OCI-LY7 (cell line): ENCODE data around the gene CCL27. TPM values are rescaled to one million over a fixed set of nuclear protein-coding genes. Genes with fewer than 3 reads are reported as not detected.

Experiments used
- BruUV-seq: library from RNA; stranded (reverse); fragments of 400-500 nt; replicated peaks from 2 replicates; lab custom pipeline; 2021; lab: Mats Ljungman, UMichigan
- CTCF ChIA-PET: fragments of 300-600 bp; sonication (Branson Sonifier 250); formaldehyde crosslinking; loops from one replicate; lab custom pipeline; 2022; ENCODE audit warnings: antibody characterized with exemption; ENCODE audit not compliant: unreplicated experiment; lab: Charles Lee
- POLR2A ChIA-PET: fragments of 300-600 bp; sonication (Branson Sonifier 250); formaldehyde crosslinking; loops from one replicate; lab custom pipeline; 2022; ENCODE audit warnings: antibody characterized with exemption; lab: Charles Lee
- DNase-seq: peaks from one replicate; pipeline ENCODE4 v3.0.0-alpha.2; 2015; ENCODE audit warnings: low spot score
- H2AFZ ChIP-seq: fragments of 200-600 bp; sonication (generic), shearing (Covaris generic); 2 replicates; pipeline ENCODE4 v1.6.1; 2014; ENCODE audit warnings: mild to moderate bottlenecking, antibody characterized with exemption, low read length, moderate library complexity
- H3K27ac ChIP-seq: fragments of 200-600 bp; sonication (generic); 2 replicates; pipeline ENCODE4 v1.5.1; 2014; ENCODE audit warnings: mixed run types, low read depth, mild to moderate bottlenecking, moderate library complexity, low read length, inconsistent platforms; ENCODE audit not compliant: poor library complexity, severe bottlenecking
- H3K36me3 ChIP-seq: fragments of 200-600 bp; sonication (generic); 2 replicates; pipeline ENCODE4 v1.6.1; 2014; ENCODE audit warnings: mild to moderate bottlenecking, antibody characterized with exemption, low read length, moderate library complexity, mixed read lengths; ENCODE audit not compliant: insufficient read depth
- H3K4me1 ChIP-seq: fragments of 200-600 bp; sonication (generic); 2 replicates; pipeline ENCODE4 v1.5.1; 2014; ENCODE audit warnings: mild to moderate bottlenecking, low read length; ENCODE audit not compliant: insufficient read depth, poor library complexity, severe bottlenecking
- H3K4me2 ChIP-seq: fragments of 200-600 bp; sonication (generic); 2 replicates; pipeline ENCODE4 v1.6.1; 2014; ENCODE audit warnings: mild to moderate bottlenecking, low read length
- H3K4me3 ChIP-seq: fragments of 200-600 bp; sonication (generic); 2 replicates; pipeline ENCODE4 v1.5.1; 2014; ENCODE audit warnings: mild to moderate bottlenecking, low read depth, low read length; ENCODE audit not compliant: poor library complexity, severe bottlenecking
- H3K79me2 ChIP-seq: fragments of 200-600 bp; sonication (generic); 2 replicates; pipeline ENCODE4 v1.6.1; 2016; ENCODE audit warnings: low read depth, mild to moderate bottlenecking, low read length, moderate library complexity, mixed read lengths; ENCODE audit not compliant: insufficient read depth
- H3K9me2 ChIP-seq: fragments of 200-600 bp; sonication (generic); 2 replicates; pipeline ENCODE4 v1.6.1; 2016; ENCODE audit warnings: mild to moderate bottlenecking, low read length, mixed read lengths; ENCODE audit not compliant: insufficient read depth
- H3K9me3 ChIP-seq: fragments of 200-600 bp; sonication (generic); 2 replicates; pipeline ENCODE4 v1.6.1; 2014; ENCODE audit warnings: mild to moderate bottlenecking, mixed run types, low read length, mixed read lengths
- H4K20me1 ChIP-seq: fragments of 200-600 bp; sonication (generic); 2 replicates; pipeline ENCODE4 v1.6.1; 2014; ENCODE audit warnings: mild to moderate bottlenecking, antibody characterized with exemption, low read length, moderate library complexity, mixed read lengths; ENCODE audit not compliant: insufficient read depth
- EZH2phosphoT487 ChIP-seq: fragments of 200-600 bp; sonication (generic); IDR thresholded peaks from 2 replicates; pipeline ENCODE4 v1.6.1; 2018; ENCODE audit warnings: low read depth, borderline replicate concordance, mild to moderate bottlenecking, mixed run types, antibody characterized with exemption, low read length, moderate library complexity, mixed read lengths
- intact Hi-C: fragments of 100-400 bp; cut with micrococcal nuclease; formaldehyde crosslinking; loops from one replicate; pipeline ENCODE4 v1.10.0; 2022; ENCODE audit not compliant: unreplicated experiment
- total RNA-seq, 2 experiments: library from RNA; depleted of rRNA in 1 of 2; stranded (reverse); fragments of >200 nt in 1 of 2; shearing (Covaris generic) in 1 of 2; gene quantifications; 2 replicates each; pipeline ENCODE4 v1.2.3, GENCODE V29; 2014 to 2022
- TF ChIP-seq, protein P1 (sequence below): fragments of 200-600 bp; sonication (generic); conservative IDR thresholded peaks from 2 replicates; pipeline ENCODE4 v1.5.1; 2014; ENCODE audit warnings: mild to moderate bottlenecking, antibody characterized with exemption, low read length, moderate library complexity, mixed read lengths

CCL27 gene
- total RNA-seq, 2 experiments from 2014 or later: 0.42 TPM; not detected in 1

DNA sequence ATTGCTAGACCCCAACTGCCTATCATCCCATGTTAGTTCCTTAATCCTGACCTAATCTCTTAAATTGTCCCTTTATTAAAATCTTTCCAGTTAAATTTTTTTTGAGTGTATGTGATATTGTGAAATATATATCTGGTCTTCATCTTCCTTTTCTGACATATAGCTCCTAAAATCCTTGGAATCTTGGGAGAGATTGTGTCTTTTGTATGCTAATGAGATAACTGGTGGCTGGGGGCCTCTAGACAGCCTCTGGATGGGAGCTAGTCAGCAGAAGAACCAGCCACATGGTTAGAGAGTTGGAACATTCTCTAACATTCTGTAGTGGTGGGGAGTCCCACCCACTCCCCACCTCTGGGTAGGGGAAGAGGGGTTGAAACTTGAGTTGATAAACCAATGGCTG lies 32.4 kb upstream of the CCL27 start:
- no peak for DNase-seq
- intact Hi-C loops: no loop called here
- H2AFZ ChIP-seq: no peak overlapping the region
- no peaks in the 10 kb centered on the region for H3K4me1 ChIP-seq
- H3K79me2 ChIP-seq: no peaks in the 10 kb centered on the region
- TF ChIP-seq, protein P1, sequence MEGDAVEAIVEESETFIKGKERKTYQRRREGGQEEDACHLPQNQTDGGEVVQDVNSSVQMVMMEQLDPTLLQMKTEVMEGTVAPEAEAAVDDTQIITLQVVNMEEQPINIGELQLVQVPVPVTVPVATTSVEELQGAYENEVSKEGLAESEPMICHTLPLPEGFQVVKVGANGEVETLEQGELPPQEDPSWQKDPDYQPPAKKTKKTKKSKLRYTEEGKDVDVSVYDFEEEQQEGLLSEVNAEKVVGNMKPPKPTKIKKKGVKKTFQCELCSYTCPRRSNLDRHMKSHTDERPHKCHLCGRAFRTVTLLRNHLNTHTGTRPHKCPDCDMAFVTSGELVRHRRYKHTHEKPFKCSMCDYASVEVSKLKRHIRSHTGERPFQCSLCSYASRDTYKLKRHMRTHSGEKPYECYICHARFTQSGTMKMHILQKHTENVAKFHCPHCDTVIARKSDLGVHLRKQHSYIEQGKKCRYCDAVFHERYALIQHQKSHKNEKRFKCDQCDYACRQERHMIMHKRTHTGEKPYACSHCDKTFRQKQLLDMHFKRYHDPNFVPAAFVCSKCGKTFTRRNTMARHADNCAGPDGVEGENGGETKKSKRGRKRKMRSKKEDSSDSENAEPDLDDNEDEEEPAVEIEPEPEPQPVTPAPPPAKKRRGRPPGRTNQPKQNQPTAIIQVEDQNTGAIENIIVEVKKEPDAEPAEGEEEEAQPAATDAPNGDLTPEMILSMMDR: no peak
- TF ChIP-seq EZH2phosphoT487: no peak
- H4K20me1 ChIP-seq: no peaks in the 10 kb centered on the region
- no peak overlapping the region for H3K4me3 ChIP-seq
- H3K4me2 ChIP-seq: no peak overlapping the region
- no peaks in the 10 kb centered on the region for H3K9me3 ChIP-seq
- ChIA-PET POLR2A (interaction anchor here (0.6 to 0.7 kb wide), 2 partner anchors 75 to 417 kb away, joined by 3 read pairs; partner anchors contain the start of gene DCTN3), CTCF (interaction anchor here (0.6 kb wide), 1 partner anchor 8 kb away, joined by 3 read pairs; no protein-coding TSS in a partner anchor)
- no peak overlapping the region for H3K27ac ChIP-seq
- no TSS peak for BruUV-seq
- H3K9me2 ChIP-seq: no peaks in the 10 kb centered on the region
- no peaks in the 10 kb centered on the region for H3K36me3 ChIP-seq

DNA sequence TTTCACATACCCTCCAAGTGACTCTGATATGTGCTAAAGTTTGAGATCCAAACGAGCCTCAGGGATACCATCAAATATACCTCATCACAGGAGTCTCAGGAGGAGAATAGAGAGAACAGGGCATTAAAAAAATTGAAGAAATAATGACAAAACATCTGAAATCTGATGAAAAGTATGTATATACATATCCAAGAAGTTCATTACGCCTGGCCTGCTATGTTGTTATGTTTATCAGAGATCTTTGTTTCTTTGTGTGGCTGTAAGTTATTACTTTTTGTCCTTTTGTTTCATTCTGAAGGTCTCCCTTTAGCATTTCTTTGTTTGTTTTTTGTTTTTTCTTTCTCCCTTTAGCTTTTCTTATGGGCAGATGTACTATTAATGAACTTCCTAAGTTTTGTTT lies 31.1 kb upstream of the CCL27 start:
- TF ChIP-seq, protein P1: no peak
- TF ChIP-seq EZH2phosphoT487: no peak
- Histone ChIP-seq H2AFZ (no peak overlapping the region), H3K9me3 (no peaks in the 10 kb centered on the region), H3K4me3 (no peak overlapping the region), H3K4me2 (no peak overlapping the region), H3K4me1 (no peaks in the 10 kb centered on the region), H4K20me1 (no peaks in the 10 kb centered on the region), H3K36me3 (no peaks in the 10 kb centered on the region), H3K27ac (no peak overlapping the region), H3K9me2 (no peaks in the 10 kb centered on the region), H3K79me2 (no peaks in the 10 kb centered on the region)
- intact Hi-C loops: no loop called here
- no peak for DNase-seq
- POLR2A ChIA-PET: interaction anchor here (0.7 kb wide), 1 partner anchor 255 kb away, joined by 5 read pairs; no protein-coding TSS in a partner anchor
- CTCF ChIA-PET: no interaction called here
- BruUV-seq: no TSS peak

DNA sequence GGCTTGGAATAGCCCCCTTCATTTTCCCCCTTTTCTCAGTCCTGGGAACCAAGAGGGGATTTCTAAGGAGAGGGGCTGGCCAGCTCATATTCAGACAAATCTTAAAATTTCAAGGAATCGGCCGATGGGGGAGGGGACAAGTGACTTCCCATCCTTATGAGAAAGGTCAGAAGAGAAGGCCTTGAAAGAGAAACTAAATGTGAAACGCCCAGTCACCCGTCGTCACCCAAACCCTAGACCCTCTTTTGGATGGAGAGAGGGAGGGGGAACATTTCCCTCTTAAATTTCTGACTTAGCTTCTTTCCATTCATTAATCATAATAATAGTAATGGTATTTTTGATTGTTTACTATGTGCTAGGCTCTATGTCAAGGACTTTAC lies 29.5 kb upstream of the CCL27 start:
- Histone ChIP-seq H3K4me1 (no peaks in the 10 kb centered on the region), H3K27ac (no peak overlapping the region), H3K4me2 (no peak overlapping the region), H3K9me3 (no peaks in the 10 kb centered on the region), H3K9me2 (no peaks in the 10 kb centered on the region), H2AFZ (no peak overlapping the region), H3K4me3 (no peak overlapping the region), H3K79me2 (no peaks in the 10 kb centered on the region), H3K36me3 (no peaks in the 10 kb centered on the region), H4K20me1 (no peaks in the 10 kb centered on the region)
- DNase-seq: no peak
- TF ChIP-seq, protein P1: no peak
- TF ChIP-seq EZH2phosphoT487: no peak
- BruUV-seq: no TSS peak
- ChIA-PET CTCF (interaction anchor here (0.6 kb wide), 1 partner anchor 29 kb away, joined by 4 read pairs; no protein-coding TSS in a partner anchor), POLR2A (interaction anchor here (1.0 kb wide), 1 partner anchor 9 kb away, joined by 3 read pairs; no protein-coding TSS in a partner anchor)
- intact Hi-C loops: no loop called here
